ENCODE data around the gene CSNK1G1.
"Not testable (repeated sequence)": the region's sequence is repeated elsewhere in the genome, so short reads cannot be mapped to it uniquely, and the experiment has no call there.

CSNK1G1 gene

GRCh38 chr15:64333516-64333915, 22.5 kb downstream of the CSNK1G1 start:
- no peak overlapping the region for H3K27ac ChIP-seq (ENCODE audit: low read depth, low read length)
- H3K9me3 ChIP-seq (ENCODE audit: control insufficient read depth in 1 of 2, low read length in 2 of 2): no peaks in the 10 kb centered on the region
- H3K36me3 ChIP-seq (ENCODE audit: control insufficient read depth in 1 of 2, insufficient read depth in 2 of 2, low read length in 2 of 2): no peaks in the 10 kb centered on the region
- H3K4me3 ChIP-seq (ENCODE audit: low read depth in 1 of 2, low read length in 2 of 2): no peak overlapping the region
- no peak overlapping the region for H3K9ac ChIP-seq (ENCODE audit: low read depth in 1 of 2, low read length in 2 of 2)
- H3K27me3 ChIP-seq (ENCODE audit: control insufficient read depth in 1 of 2, insufficient read depth in 2 of 2, low read length in 2 of 2): no peaks in the 10 kb centered on the region
- no peaks in the 10 kb centered on the region for H3K4me1 ChIP-seq (ENCODE audit: control insufficient read depth in 1 of 2, insufficient read depth in 2 of 2, low read length in 2 of 2)

DNA sequence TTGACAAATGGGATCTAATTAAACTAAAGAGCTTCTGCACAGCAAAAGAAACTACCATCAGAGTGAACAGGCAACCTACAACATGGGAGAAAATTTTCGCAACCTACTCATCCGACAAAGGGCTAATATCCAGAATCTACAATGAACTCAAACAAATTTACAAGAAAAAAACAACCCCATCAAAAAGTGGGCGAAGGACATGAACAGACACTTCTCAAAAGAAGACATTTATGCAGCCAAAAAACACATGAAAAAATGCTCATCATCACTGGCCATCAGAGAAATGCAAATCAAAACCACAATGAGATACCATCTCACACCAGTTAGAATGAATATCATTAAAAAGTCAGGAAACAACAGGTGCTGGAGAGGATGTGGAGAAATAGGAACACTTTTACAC, 24.3 kb downstream of the CSNK1G1 start:
- H3K4me1 ChIP-seq (ENCODE audit: control insufficient read depth in 1 of 2, insufficient read depth in 2 of 2, low read length in 2 of 2); H3K9me3 ChIP-seq (ENCODE audit: control insufficient read depth in 1 of 2, low read length in 2 of 2); H3K9ac ChIP-seq (ENCODE audit: low read depth in 1 of 2, low read length in 2 of 2); H3K27ac ChIP-seq (ENCODE audit: low read depth, low read length); H3K27me3 ChIP-seq (ENCODE audit: control insufficient read depth in 1 of 2, insufficient read depth in 2 of 2, low read length in 2 of 2); H3K36me3 ChIP-seq (ENCODE audit: control insufficient read depth in 1 of 2, insufficient read depth in 2 of 2, low read length in 2 of 2); H3K4me3 ChIP-seq (ENCODE audit: low read depth in 1 of 2, low read length in 2 of 2): not testable (repeated sequence)

- H3K27me3 ChIP-seq (ENCODE audit: control insufficient read depth in 1 of 2, insufficient read depth in 2 of 2, low read length in 2 of 2); H3K36me3 ChIP-seq (ENCODE audit: control insufficient read depth in 1 of 2, insufficient read depth in 2 of 2, low read length in 2 of 2); H3K4me1 ChIP-seq (ENCODE audit: control insufficient read depth in 1 of 2, insufficient read depth in 2 of 2, low read length in 2 of 2); H3K9ac ChIP-seq (ENCODE audit: low read depth in 1 of 2, low read length in 2 of 2); H3K27ac ChIP-seq (ENCODE audit: low read depth, low read length); H3K9me3 ChIP-seq (ENCODE audit: control insufficient read depth in 1 of 2, low read length in 2 of 2); H3K4me3 ChIP-seq (ENCODE audit: low read depth in 1 of 2, low read length in 2 of 2): not testable (repeated sequence)
These were observed 29.0 kb downstream of the CSNK1G1 start for GRCh38 chr15:64326975-64327374.

- not testable (repeated sequence) for H3K36me3 ChIP-seq (ENCODE audit: control insufficient read depth in 1 of 2, insufficient read depth in 2 of 2, low read length in 2 of 2); H3K27me3 ChIP-seq (ENCODE audit: control insufficient read depth in 1 of 2, insufficient read depth in 2 of 2, low read length in 2 of 2); H3K9ac ChIP-seq (ENCODE audit: low read depth in 1 of 2, low read length in 2 of 2); H3K4me3 ChIP-seq (ENCODE audit: low read depth in 1 of 2, low read length in 2 of 2); H3K4me1 ChIP-seq (ENCODE audit: control insufficient read depth in 1 of 2, insufficient read depth in 2 of 2, low read length in 2 of 2); H3K9me3 ChIP-seq (ENCODE audit: control insufficient read depth in 1 of 2, low read length in 2 of 2); H3K27ac ChIP-seq (ENCODE audit: low read depth, low read length)
These were observed 29.5 kb downstream of the CSNK1G1 start for GRCh38 chr15:64326458-64326857.

GRCh38 chr15:64324165-64324877, 31.7 kb downstream of the CSNK1G1 start:
- Histone ChIP-seq H3K4me1 (ENCODE audit: control insufficient read depth in 1 of 2, insufficient read depth in 2 of 2, low read length in 2 of 2) (no peaks in the 10 kb centered on the region), H3K27me3 (ENCODE audit: control insufficient read depth in 1 of 2, insufficient read depth in 2 of 2, low read length in 2 of 2) (no peaks in the 10 kb centered on the region), H3K9me3 (ENCODE audit: control insufficient read depth in 1 of 2, low read length in 2 of 2) (no peaks in the 10 kb centered on the region), H3K4me3 (ENCODE audit: low read depth in 1 of 2, low read length in 2 of 2) (no peak overlapping the region), H3K27ac (ENCODE audit: low read depth, low read length) (no peak overlapping the region), H3K9ac (ENCODE audit: low read depth in 1 of 2, low read length in 2 of 2) (no peak overlapping the region), H3K36me3 (ENCODE audit: control insufficient read depth in 1 of 2, insufficient read depth in 2 of 2, low read length in 2 of 2) (no peaks in the 10 kb centered on the region)

- H3K9ac ChIP-seq (ENCODE audit: low read depth in 1 of 2, low read length in 2 of 2): no peak overlapping the region
- H3K4me1 ChIP-seq (ENCODE audit: control insufficient read depth in 1 of 2, insufficient read depth in 2 of 2, low read length in 2 of 2): no peaks in the 10 kb centered on the region
- H3K9me3 ChIP-seq (ENCODE audit: control insufficient read depth in 1 of 2, low read length in 2 of 2): no peaks in the 10 kb centered on the region
- H3K27me3 ChIP-seq (ENCODE audit: control insufficient read depth in 1 of 2, insufficient read depth in 2 of 2, low read length in 2 of 2): no peaks in the 10 kb centered on the region
- H3K36me3 ChIP-seq (ENCODE audit: control insufficient read depth in 1 of 2, insufficient read depth in 2 of 2, low read length in 2 of 2): no peaks in the 10 kb centered on the region
- H3K27ac ChIP-seq (ENCODE audit: low read depth, low read length): no peak overlapping the region
- H3K4me3 ChIP-seq (ENCODE audit: low read depth in 1 of 2, low read length in 2 of 2): no peak overlapping the region
These were observed 40.8 kb downstream of the CSNK1G1 start for GRCh38 chr15:64315216-64315615.

DNA sequence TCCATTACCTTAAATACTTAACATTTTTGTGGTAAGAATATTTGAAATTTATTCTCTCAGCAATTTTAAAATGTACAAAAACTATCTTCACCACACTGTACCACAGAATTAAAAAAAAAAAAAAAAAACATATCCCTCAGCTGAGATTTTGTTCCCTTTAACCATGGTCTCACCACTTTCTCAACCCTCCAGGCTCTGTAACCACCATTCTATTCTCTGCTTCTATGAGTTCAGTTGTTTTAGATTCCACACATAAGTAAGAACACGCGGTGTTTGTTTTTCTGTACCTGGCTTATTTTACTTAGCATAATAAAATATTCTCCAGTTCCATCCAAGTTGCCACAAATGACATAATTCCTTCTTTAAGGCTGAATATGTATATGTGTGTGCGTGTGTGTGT, 41.5 kb downstream of the CSNK1G1 start:
- Histone ChIP-seq H3K9ac (ENCODE audit: low read depth in 1 of 2, low read length in 2 of 2) (no peak overlapping the region), H3K9me3 (ENCODE audit: control insufficient read depth in 1 of 2, low read length in 2 of 2) (no peaks in the 10 kb centered on the region), H3K27me3 (ENCODE audit: control insufficient read depth in 1 of 2, insufficient read depth in 2 of 2, low read length in 2 of 2) (no peaks in the 10 kb centered on the region), H3K4me3 (ENCODE audit: low read depth in 1 of 2, low read length in 2 of 2) (no peak overlapping the region), H3K27ac (ENCODE audit: low read depth, low read length) (no peak overlapping the region), H3K4me1 (ENCODE audit: control insufficient read depth in 1 of 2, insufficient read depth in 2 of 2, low read length in 2 of 2) (no peaks in the 10 kb centered on the region), H3K36me3 (ENCODE audit: control insufficient read depth in 1 of 2, insufficient read depth in 2 of 2, low read length in 2 of 2) (no peaks in the 10 kb centered on the region)

GRCh38 chr15:64311566-64311965, 44.4 kb downstream of the CSNK1G1 start:
- Histone ChIP-seq H3K9me3 (ENCODE audit: control insufficient read depth in 1 of 2, low read length in 2 of 2) (no peaks in the 10 kb centered on the region), H3K4me3 (ENCODE audit: low read depth in 1 of 2, low read length in 2 of 2) (no peak overlapping the region), H3K36me3 (ENCODE audit: control insufficient read depth in 1 of 2, insufficient read depth in 2 of 2, low read length in 2 of 2) (no peaks in the 10 kb centered on the region), H3K4me1 (ENCODE audit: control insufficient read depth in 1 of 2, insufficient read depth in 2 of 2, low read length in 2 of 2) (no peaks in the 10 kb centered on the region), H3K27ac (ENCODE audit: low read depth, low read length) (no peak overlapping the region), H3K9ac (ENCODE audit: low read depth in 1 of 2, low read length in 2 of 2) (no peak overlapping the region), H3K27me3 (ENCODE audit: control insufficient read depth in 1 of 2, insufficient read depth in 2 of 2, low read length in 2 of 2) (no peaks in the 10 kb centered on the region)

- Histone ChIP-seq H3K27ac (ENCODE audit: low read depth, low read length) (no peak overlapping the region), H3K36me3 (ENCODE audit: control insufficient read depth in 1 of 2, insufficient read depth in 2 of 2, low read length in 2 of 2) (no peaks in the 10 kb centered on the region), H3K4me1 (ENCODE audit: control insufficient read depth in 1 of 2, insufficient read depth in 2 of 2, low read length in 2 of 2) (no peaks in the 10 kb centered on the region), H3K9ac (ENCODE audit: low read depth in 1 of 2, low read length in 2 of 2) (no peak overlapping the region), H3K4me3 (ENCODE audit: low read depth in 1 of 2, low read length in 2 of 2) (no peak overlapping the region), H3K9me3 (ENCODE audit: control insufficient read depth in 1 of 2, low read length in 2 of 2) (no peaks in the 10 kb centered on the region), H3K27me3 (ENCODE audit: control insufficient read depth in 1 of 2, insufficient read depth in 2 of 2, low read length in 2 of 2) (no peaks in the 10 kb centered on the region)
These were observed 45.9 kb downstream of the CSNK1G1 start for GRCh38 chr15:64310036-64310435.

GRCh38 chr15:64305261-64305660, 50.7 kb downstream of the CSNK1G1 start:
- H3K27ac ChIP-seq (ENCODE audit: low read depth, low read length): no peak overlapping the region
- no peak overlapping the region for H3K4me3 ChIP-seq (ENCODE audit: low read depth in 1 of 2, low read length in 2 of 2)
- no peak overlapping the region for H3K9ac ChIP-seq (ENCODE audit: low read depth in 1 of 2, low read length in 2 of 2)
- H3K36me3 ChIP-seq (ENCODE audit: control insufficient read depth in 1 of 2, insufficient read depth in 2 of 2, low read length in 2 of 2): peaks cover under 1 to 3% of the 10 kb centered on the region in 2 donors
- H3K9me3 ChIP-seq (ENCODE audit: control insufficient read depth in 1 of 2, low read length in 2 of 2): no peaks in the 10 kb centered on the region
- no peaks in the 10 kb centered on the region for H3K27me3 ChIP-seq (ENCODE audit: control insufficient read depth in 1 of 2, insufficient read depth in 2 of 2, low read length in 2 of 2)
- H3K4me1 ChIP-seq (ENCODE audit: control insufficient read depth in 1 of 2, insufficient read depth in 2 of 2, low read length in 2 of 2): no peaks in the 10 kb centered on the region

- Histone ChIP-seq H3K27me3 (ENCODE audit: control insufficient read depth in 1 of 2, insufficient read depth in 2 of 2, low read length in 2 of 2) (no peaks in the 10 kb centered on the region), H3K27ac (ENCODE audit: low read depth, low read length) (no peak overlapping the region), H3K4me3 (ENCODE audit: low read depth in 1 of 2, low read length in 2 of 2) (no peak overlapping the region), H3K4me1 (ENCODE audit: control insufficient read depth in 1 of 2, insufficient read depth in 2 of 2, low read length in 2 of 2) (no peaks in the 10 kb centered on the region), H3K9ac (ENCODE audit: low read depth in 1 of 2, low read length in 2 of 2) (no peak overlapping the region), H3K36me3 (ENCODE audit: control insufficient read depth in 1 of 2, insufficient read depth in 2 of 2, low read length in 2 of 2) (peaks cover 0 to 2% of the 10 kb centered on the region in 2 donors), H3K9me3 (ENCODE audit: control insufficient read depth in 1 of 2, low read length in 2 of 2) (no peaks in the 10 kb centered on the region)
These were observed 66.4 kb downstream of the CSNK1G1 start for GRCh38 chr15:64289550-64289949.
